ENCODE data around the gene PRRG3.

PRRG3 gene

DNA sequence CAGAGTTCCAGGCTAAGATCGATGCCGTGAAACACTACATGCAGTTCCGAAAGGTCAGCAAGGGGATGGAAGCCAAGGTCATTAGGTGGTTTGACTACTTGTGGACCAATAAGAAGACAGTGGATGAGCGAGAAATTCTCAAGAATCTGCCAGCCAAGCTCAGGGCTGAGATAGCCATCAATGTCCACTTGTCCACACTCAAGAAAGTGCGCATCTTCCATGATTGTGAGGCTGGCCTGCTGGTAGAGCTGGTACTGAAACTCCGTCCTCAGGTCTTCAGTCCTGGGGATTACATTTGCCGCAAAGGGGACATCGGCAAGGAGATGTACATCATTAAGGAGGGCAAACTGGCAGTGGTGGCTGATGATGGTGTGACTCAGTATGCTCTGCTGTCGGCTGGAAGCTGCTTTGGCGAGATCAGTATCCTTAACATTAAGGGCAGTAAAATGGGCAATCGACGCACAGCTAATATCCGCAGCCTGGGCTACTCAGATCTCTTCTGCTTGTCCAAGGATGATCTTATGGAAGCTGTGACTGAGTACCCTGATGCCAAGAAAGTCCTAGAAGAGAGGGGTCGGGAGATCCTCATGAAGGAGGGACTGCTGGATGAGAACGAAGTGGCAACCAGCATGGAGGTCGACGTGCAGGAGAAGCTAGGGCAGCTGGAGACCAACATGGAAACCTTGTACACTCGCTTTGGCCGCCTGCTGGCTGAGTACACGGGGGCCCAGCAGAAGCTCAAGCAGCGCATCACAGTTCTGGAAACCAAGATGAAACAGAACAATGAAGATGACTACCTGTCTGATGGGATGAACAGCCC is 48.6 kb downstream of the PRRG3 start:
- DNase-seq: no peak

DNA sequence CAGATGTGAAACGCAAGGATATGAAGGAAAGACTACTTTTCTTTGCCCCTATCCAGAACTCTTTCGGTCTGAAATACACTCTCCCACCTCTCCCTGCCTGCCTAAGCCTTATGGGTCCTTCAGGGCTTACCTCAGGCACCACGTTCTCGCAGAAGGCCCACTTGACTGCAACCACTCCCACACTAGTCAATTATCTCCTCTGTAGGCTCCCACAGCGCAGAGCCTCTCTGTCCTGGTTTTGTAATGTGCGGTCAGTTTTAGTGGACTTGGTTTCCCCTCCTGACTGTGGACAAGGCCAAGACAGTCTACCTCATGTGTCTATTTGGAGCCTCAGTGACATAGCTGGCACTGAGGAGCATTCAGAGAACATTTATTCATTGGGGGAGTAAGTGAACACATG is 50.4 kb downstream of the PRRG3 start:
- DNase-seq: no peak

DNA sequence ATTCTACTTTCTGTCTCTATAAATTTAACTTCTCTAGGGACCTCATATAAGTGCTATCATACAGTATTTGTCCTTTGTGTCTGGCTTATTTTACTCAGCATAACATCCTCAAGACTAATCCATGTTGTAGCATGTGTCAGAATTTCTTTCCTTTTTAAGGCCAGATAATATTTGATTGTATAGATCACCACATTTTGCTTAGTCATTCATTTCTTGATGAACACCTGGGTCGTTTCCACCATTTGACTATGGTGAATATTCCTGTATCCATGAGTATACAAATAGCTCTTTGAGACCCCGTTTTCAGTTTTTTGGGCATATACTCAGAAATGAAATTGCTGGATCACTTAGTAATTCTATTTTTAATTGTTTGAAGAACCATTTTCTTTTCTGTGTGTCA is 51.2 kb downstream of the PRRG3 start:
- no peak for DNase-seq

DNA sequence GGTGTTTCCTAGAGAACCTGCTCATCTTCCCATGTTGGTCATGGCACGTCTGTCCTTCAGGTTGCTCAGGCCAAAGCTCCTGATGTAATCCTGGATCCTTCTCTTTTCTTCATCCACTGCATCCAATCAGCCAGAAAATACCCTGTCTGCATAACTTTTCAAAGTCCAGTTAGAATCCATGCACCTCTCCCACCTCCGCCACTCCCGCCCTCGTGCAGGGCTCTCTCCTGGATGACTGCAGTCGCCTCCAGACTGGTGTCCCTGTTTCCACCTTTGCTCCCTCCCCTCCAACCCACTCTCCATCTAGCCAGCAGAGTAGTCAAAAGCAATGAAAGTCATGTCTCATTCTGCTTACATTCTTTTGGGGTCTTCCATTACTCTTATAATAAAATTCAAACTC is 55.3 kb downstream of the PRRG3 start:
- DNase-seq: no peak

DNA sequence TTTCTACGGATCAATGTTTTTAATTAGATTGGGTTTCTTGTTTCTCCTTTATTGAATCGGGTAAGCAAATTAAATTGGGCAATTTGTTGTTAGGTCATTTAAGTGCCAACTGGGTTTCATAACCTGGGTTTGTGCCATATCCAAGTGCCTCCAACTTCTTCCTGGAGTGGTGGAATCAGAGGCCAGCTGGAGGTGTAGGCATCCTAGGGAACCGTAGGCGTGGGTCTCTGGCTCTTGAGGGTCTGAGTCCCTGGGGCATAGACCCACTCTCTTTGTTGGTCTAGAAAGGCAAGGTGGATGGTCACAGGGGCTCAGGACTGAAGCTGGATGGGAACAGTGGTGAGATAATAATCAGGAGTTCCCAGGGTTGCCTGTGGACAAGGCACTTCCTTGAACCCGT is 57.6 kb downstream of the PRRG3 start:
- DNase-seq: no peak

DNA sequence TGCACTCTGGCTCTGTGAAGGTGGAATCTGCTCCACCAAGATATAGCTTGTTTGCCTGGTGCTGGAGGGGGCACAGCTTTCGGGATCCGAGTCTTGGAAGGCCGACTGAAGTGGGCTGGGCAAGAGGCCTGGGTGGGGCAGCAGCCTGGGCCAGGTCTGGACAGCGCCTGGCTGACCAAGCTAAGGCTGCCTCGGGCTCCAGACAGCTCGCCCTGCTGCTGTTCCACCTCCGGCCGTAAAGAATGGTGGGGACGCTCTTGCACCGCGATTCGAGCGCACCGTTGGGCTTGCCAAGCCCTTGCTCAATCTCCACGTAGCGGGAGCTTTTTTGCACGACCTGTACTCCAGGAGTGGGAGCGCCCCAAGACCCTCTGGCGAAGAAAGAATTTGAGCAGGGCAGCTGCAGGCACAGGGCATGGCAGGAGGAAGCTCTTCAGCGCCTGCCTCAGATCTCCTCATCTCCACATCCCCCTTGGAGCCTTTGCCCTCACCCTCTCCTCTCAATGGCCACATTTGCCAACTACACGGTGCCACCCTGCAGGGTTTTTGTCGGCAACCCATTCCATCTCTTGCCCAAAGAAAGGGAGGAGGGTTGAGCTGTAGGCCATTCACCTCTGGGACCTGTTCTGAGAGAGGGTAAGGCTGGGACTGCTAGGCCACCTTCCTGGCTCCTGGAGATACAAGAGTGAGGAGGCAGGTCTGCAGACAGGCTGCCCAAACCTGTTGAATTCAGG is 58.2 kb downstream of the PRRG3 start:
- peak; percentile 41 for DNase-seq

DNA sequence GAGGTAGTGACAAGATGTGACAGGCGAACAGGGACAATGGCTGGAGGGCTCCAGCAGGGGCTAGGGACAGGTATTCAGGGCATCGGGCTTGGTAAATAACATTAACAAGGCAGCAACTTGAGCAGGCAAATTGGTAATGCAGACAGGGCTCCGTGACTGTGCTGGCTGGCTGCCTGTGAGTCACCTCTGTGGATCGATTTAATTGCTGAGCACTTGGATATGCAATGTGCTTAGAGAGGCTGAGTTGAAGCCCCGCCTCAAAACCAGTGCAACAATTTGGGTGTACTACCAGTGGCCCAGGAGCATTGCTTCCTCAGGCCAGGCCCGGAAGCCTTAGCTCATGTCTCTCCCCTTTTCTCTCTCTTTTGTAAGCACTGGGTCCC is 58.8 kb downstream of the PRRG3 start:
- peak; percentile 80 for DNase-seq

DNA sequence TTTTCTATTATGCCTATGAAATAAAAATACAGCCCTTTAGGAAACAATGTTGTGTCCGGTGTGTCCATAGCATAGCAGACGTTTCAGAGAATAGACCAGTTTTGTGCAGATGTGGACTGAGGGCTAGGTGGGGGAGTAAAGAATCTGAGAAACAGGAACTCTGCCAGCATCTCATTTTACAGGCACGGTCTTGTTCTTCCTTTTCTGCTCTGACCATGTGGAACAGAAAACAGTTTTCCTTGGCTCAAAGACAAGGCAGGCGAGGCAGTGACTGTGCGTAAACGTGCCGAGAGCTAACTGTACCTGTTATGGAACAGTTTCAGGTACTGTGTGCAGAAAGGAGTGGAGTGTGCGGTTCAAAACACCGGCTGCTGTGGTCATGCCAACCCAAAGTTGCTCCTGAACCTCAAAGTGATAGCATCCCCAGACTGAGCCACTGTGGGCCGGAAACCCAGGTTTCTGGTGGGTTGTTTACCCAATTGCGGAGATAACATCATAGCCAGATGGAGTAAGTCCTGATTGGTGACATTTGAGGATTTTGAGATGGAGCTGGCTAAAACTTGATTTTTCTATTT is 59.5 kb downstream of the PRRG3 start:
- peak; percentile 27 for DNase-seq
